Hematopoietic multipotent progenitor cell treated with erythropoietin and hydrocortisone succinate and interleukin-3 and kit ligand, for 17 days (in vitro differentiated cells): ENCODE measurements around the gene JDP2.

Experiments used
- DNase-seq: peaks from one replicate; pipeline ENCODE4 v3.0.0-alpha.2; 2015; ENCODE audit warnings: low spot score

JDP2 gene

DNA sequence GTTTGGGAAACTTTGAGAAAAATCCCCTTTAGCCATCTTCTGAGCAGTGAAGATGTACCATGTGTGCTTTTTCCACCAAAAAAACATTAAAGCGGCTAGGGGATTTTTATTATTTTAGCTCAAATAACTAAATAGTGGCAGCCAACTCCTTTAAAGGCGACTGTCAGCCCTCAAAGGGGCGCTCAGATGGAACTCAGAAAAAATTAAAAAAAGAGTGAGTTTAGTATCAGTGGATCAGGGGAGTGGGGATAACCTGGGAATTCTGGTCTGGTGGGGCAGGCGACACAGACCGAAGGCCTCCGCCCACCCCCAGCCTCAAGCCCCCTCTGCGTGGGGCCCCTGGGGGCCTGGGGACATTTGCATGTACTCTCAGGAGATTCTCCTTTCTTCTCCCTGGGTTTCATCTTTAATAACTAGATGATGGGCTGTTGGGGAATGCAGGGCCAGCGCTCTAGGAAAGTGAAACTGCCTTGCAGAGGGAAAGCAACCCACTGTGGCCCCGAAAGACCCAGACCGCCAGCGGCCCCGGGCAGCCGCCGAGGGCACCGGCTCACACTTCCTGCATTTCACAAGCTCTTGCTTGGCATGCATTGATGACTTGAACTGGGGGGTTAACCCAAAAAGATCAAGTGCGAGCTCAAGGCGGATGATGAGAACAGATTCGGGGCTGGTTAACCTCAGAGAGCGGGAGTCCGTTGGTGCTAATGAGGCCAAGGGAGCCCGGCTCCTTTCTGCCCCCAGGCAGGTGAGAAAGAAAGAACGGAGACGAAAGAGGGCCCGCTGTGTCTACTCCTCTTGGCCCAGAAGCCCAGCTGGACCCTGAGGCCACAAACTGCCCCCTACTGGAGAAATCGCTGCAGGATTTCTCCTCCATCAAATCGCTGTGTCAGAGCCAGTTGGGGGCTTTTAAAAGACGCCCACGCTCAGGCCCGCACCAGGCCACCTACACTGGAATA, 87.1 kb downstream of the JDP2 start:
- no peak for DNase-seq

DNA sequence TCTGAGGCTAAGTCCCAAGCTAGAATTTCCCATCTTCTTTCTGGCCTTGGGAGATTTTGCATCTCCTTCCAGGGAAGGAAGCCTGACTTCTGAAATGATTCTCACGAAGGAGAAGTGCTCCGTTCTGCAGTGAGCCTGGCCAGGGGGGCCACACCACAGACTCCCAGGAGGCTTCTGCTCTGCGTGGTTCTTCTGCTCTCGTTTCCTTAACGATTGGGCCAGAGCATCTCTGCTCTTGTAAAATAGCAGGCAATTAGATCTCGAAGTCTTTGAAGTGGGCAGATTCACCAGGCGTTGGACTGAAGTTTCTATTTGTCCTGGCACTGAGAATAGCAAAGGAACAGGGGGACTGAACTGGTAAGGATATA, 87.8 kb downstream of the JDP2 start:
- no peak for DNase-seq

DNA sequence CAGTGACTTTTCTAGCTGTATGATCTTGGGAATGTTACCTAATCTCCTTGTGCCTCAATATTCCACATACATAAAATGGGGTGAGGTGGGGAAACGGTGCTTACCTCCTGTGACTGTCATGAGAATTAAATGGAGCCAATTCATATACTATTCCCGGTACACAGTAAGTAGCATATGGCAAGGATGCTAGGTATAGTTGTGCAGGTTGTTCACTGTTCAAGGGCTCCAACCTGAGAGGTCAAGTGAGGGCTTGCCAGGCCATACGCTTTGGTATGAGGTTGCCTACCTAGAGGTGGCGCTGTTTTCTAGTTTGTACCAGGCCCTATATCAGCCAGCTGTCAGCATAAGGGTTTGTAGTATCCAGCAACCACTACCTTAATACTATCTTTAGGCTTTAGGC, 90.8 kb downstream of the JDP2 start:
- DNase-seq, result no peak

DNA sequence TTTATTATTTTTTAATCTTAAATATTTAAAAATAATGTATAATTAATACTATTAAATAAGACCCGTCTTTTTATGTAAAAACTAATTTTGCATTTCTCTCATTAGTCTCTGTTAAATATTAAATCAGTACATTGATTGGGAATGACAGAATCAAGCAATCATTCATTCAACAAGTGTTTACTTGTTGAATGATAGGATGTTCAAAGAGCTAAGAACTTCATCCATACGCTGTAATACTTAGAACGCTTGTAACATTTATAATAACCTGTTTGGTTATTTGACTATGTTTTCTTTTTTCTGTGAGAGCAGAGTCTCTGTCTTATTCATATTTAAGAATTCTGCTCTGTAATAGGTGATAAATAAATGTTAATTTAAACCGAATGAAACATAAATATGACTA, 91.6 kb downstream of the JDP2 start:
- no peak for DNase-seq

DNA sequence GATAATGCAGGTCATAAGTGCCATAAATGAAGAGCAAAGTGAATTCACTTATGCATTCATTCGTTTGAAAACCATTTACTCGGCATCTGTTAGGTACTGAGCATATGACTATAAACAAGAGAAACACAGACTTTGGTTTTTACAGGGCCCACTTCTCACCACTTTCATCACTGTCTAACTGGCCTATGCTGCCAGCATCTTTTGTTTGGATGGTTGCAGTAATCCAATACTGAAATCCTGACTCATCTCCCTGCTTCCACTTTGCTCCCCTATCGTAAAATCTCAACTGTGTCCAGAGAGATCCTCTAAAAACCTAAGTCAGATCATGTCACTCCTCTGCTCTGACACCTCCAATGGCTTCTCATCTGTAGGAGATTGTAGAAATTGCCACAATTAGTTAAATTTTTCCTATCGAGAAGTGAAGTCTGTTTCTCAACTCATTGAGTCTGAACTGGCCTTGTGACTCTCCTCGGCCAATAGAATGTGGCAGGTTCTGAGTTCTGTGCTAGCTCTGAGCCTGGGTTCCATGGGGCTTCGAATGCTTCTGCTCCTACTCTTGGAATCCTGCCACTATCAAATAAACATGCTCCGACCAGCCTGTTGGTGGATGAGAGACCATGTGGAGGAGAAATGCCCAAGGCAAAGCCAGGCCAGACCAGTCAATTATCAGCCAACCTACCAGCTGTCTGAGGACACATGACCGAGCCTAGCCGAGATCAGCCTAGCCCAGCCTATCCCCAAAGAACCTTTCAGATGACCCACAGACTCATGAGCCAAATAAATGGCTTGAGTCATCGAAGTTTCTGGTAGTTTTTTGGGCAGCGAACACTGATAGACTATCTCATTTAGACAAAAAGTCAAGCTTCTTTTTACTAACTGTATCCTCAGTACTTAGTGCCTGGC, 92.3 kb downstream of the JDP2 start:
- DNase-seq, result no peak

DNA sequence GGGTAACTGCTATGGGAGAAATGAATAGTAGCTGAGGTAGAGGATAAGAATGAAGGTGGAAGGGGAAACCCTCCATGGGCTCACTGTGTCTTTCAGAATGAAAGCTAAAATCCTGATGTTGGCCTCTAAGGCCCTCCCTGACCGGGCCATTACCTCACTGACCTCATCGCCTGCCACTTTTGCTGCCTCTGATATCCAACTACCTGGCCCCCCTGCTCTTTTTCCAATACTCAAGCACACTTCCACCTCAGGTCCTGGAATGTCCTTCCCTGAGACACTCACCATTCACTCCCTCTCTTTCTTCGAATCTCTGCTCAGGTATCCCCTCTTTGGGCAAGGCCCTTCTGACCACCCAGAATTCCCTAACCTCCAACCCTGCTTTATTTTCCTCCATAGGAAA, 93.0 kb downstream of the JDP2 start:
- no peak for DNase-seq

DNA sequence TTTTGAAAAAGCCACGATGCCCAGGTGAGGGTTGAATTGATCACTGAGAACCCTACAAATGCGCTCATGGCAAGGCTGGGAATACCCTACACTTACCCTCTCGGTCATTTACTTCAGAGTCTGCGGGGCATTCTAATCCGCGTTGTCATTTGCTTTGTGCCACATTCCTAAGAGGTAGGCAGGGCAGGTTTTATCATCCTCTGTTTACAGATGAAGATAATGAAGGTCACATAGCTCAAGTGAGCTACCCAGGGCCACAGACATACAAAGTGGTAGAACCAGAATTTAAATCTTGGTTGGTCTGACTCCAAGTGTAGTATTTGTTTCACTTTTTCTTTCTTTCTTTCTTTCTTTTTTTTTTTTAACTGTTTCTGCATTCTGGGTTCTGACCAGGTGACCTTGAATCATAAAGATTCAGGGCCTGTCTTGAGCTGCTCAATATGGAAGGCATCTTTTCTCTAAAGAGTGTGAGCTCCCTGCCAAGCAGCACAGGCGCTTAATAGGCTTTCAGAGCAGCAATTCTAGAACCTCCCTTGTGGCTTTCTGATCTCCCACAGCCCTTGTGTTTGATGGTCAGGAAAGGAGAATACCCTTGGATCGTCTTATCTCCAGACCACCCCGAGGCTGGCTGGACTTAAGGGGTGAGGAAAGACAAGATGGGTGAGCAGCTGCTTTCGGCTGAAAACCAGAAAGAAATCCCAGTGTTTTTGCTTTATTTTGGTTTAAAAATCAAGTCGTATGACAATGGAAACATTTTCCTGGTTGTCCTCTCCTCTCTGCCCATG, 93.8 kb downstream of the JDP2 start:
- no peak for DNase-seq

DNA sequence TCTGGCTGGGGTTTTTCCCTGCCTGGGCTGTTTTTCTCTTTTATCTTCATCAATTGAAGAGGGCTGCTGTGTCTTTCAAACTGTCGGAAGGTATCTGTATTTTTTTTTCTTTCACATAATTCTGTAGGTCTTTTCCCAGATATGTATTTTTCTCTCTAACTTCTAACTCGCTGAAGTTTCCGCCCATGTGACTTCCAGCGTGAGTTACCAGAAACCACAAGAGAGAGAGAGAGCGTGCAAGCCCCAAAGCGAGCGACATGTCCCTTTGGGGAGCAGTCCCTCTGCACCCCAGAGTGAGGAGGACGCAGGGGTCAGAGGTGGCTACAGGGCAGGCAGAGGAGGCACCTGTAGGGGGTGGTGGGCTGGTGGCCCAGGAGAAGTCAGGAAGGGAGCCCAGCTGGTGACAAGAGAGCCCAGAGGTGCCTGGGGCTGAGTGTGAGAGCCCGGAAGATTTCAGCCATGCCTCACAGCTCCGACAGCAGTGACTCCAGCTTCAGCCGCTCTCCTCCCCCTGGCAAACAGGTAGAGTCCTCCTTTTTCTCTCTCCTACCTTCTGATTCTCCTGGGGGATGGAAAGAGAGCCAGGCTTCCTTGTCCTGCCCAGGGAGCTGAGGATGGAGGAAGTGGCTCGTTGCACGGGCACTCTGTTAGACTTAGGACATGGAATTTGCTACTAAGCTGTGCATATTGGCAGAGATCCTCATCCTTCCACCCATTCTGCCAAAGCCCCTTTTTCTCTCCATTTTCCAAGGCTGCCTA, 94.6 kb downstream of the JDP2 start, which contains the start of gene BATF:
BATF (plus strand) TSS at position 246 of the 759 bp plus-strand sequence; CDS start at position 460, 214 bp downstream.
- DNase-seq, result no peak

DNA sequence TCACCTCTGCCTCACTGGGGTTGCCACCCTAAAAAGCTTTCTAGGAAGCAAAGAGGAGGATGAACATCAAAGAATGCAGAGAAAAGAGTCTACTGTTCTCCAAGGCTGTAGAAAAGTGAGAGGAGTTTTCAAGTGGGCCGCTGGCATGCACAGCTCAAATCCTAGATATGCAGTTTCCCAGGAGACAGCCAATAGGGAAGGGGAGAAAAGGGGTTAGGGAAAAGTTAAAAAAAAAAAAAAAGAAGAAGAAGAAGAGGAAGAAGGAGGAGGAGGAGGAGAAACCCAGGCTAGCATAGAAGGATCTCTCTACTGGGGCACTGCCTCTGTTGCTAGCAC, 95.1 kb downstream of the JDP2 start:
- DNase-seq, result no peak
